Gastrocnemius medialis (tissue), 4 donors: ENCODE measurements around the gene RIN1.

Experiments used
- CTCF ChIP-seq, 5 experiments: fragments of 450-650 bp in 3 of 5; fragments of 200-600 bp in 2 of 5; sonication (generic) in 2 of 5; IDR thresholded peaks in 4 of 5; conservative IDR thresholded peaks in 1 of 5; 1 replicate in 4 of 5; 2 replicates in 1 of 5; pipeline ENCODE4 v1.5.1; 2016 to 2019; ENCODE audit warnings: antibody characterized with exemption in 5 of 5, mild to moderate bottlenecking in 3 of 5, moderate library complexity in 3 of 5
- POLR2A ChIP-seq, 2 donors: fragments of 450-650 bp; IDR thresholded peaks; one replicate each; pipeline ENCODE4 v1.6.1; 2017; ENCODE audit warnings: antibody characterized with exemption in 2 of 2, mild to moderate bottlenecking in 2 of 2, moderate library complexity in 2 of 2

- TF ChIP-seq CTCF (IDR thresholded peaks at IDR 0.05 in 4 of 5, conservative IDR thresholded peaks at IDR 0.05 in 1 of 5) = no peak
- TF ChIP-seq POLR2A (IDR thresholded peaks at IDR 0.05) = no peak
These were observed 20.7 kb downstream of the RIN1 start for GRCh38 chr11:66315498-66315885.
